Panc1 (cell line): ENCODE data around the gene DCLRE1B. TPM values are rescaled to one million over a fixed set of nuclear protein-coding genes. Genes with fewer than 3 reads are reported as not detected.

Experiments used
- ATAC-seq: fragments of 200-7000 bp; cut with Tn5 transposase; 2 replicates; pipeline ENCODE4 v1.9.1; 2020; ENCODE audit warnings: mild to moderate bottlenecking, moderate library complexity
- BruUV-seq: library from RNA; stranded (reverse); fragments of 400-500 nt; replicated peaks from 2 replicates; lab custom pipeline; 2021; lab: Mats Ljungman, UMichigan
- CTCF ChIA-PET: fragments of 300-600 bp; sonication (Branson Sonifier 250); formaldehyde crosslinking; loops from one replicate; lab custom pipeline; 2022; ENCODE audit warnings: antibody characterized with exemption; lab: Charles Lee
- POLR2A ChIA-PET: fragments of 300-600 bp; sonication (Branson Sonifier 250); formaldehyde crosslinking; loops from one replicate; lab custom pipeline; 2022; ENCODE audit warnings: antibody characterized with exemption; lab: Charles Lee
- DNase-seq: peaks from one replicate; pipeline ENCODE4 v3.0.0-alpha.2; 2010; ENCODE audit warnings: low read depth, low spot score
- H3K27ac ChIP-seq: 2 replicates; pipeline ENCODE4 v1.5.1; 2011; ENCODE audit warnings: mild to moderate bottlenecking, low read length, inconsistent platforms
- H3K27me3 ChIP-seq: fragments of 200-500 bp; sonication (Bioruptor generic); 2 replicates; pipeline ENCODE4 v1.6.0; 2014; ENCODE audit warnings: low read length, inconsistent platforms; ENCODE audit not compliant: control insufficient read depth, insufficient read depth
- H3K36me3 ChIP-seq: fragments of 200-500 bp; sonication (Bioruptor generic); 2 replicates; pipeline ENCODE4 v1.5.1; 2014; ENCODE audit warnings: inconsistent platforms, mild to moderate bottlenecking, low read length, moderate library complexity; ENCODE audit not compliant: control insufficient read depth, insufficient read depth
- H3K4me1 ChIP-seq: 2 replicates; pipeline ENCODE4 v1.5.1; 2011; ENCODE audit warnings: inconsistent platforms, mild to moderate bottlenecking, low read length, moderate library complexity; ENCODE audit not compliant: control insufficient read depth, insufficient read depth
- H3K4me3 ChIP-seq, 2 experiments: 2 replicates each; pipeline ENCODE4 v1.5.1; 2011 to 2012; ENCODE audit warnings: low read depth in 2 of 2, low read length in 2 of 2, mild to moderate bottlenecking in 2 of 2, inconsistent platforms in 1 of 2, moderate library complexity in 1 of 2
- H3K9me3 ChIP-seq: fragments of 200-500 bp; sonication (Bioruptor generic); 2 replicates; pipeline ENCODE4 v1.5.1; 2014; ENCODE audit warnings: low read depth, mild to moderate bottlenecking, inconsistent platforms, low read length, moderate library complexity; ENCODE audit not compliant: control insufficient read depth, insufficient read depth
- CTCF ChIP-seq: fragments of 450-650 bp; IDR thresholded peaks from 2 replicates; pipeline ENCODE4 v1.5.1; 2017; ENCODE audit warnings: mild to moderate bottlenecking
- POLR2AphosphoS5 ChIP-seq: IDR thresholded peaks from 2 replicates; pipeline ENCODE4 v1.6.1; 2012; ENCODE audit warnings: mild to moderate bottlenecking, low read depth, low read length, moderate library complexity
- REST ChIP-seq, 2 experiments: IDR thresholded peaks; 2 replicates each; pipeline ENCODE4 v1.6.1; 2011 to 2012; ENCODE audit warnings: low read depth in 2 of 2, control low read depth in 1 of 2, low read length in 1 of 2, mild to moderate bottlenecking in 1 of 2, moderate library complexity in 1 of 2; ENCODE audit not compliant: insufficient read depth in 1 of 2
- SIN3A ChIP-seq: IDR thresholded peaks from 2 replicates; pipeline ENCODE4 v1.6.1; 2012; ENCODE audit warnings: low read depth, mild to moderate bottlenecking, low read length, moderate library complexity, borderline replicate concordance; ENCODE audit not compliant: insufficient read depth
- TCF7L2 ChIP-seq: IDR thresholded peaks from 2 replicates; pipeline ENCODE4 v1.6.1; 2011; ENCODE audit warnings: mild to moderate bottlenecking, low read depth, low read length, inconsistent platforms
- in situ Hi-C: cut with HindIII; loops from 2 replicates; pipeline ENCODE4 v1.10.0; 2016; ENCODE audit warnings: low sequenced_read_pairs, low pct_unique_long_range_greater_than_20kb
- intact Hi-C: fragments of 100-400 bp; cut with micrococcal nuclease; formaldehyde crosslinking; loops from one replicate; pipeline ENCODE4 v1.10.0; 2022; ENCODE audit not compliant: unreplicated experiment
- total RNA-seq: library from RNA; stranded (reverse); gene quantifications from one replicate; pipeline ENCODE4 v1.2.1, GENCODE V29; 2021; ENCODE audit not compliant: unreplicated experiment

DCLRE1B gene
- total RNA-seq, 1 experiment from 2014 or later = 8.6 TPM

GRCh38 chr1:113918243-113918642 is 13.1 kb downstream of the DCLRE1B start:
- ATAC-seq (no peak), DNase-seq (no peak)
- Histone ChIP-seq H3K27ac (no peak overlapping the region), H3K4me1 (no peaks in the 10 kb centered on the region), H3K27me3 (no peaks in the 10 kb centered on the region; the same call in 1 of the 2 replicates), H3K36me3 (no peaks in the 10 kb centered on the region), H3K4me3 (no peak overlapping the region), H3K9me3 (no peaks in the 10 kb centered on the region)
- no TSS peak for BruUV-seq
- intact Hi-C loops (no loop called here), in situ Hi-C loops (no loop called here)
- CTCF ChIA-PET = no interaction called here
- POLR2A ChIA-PET = no interaction called here
- TF ChIP-seq SIN3A (no peak), CTCF (no peak), REST (IDR thresholded peaks at IDR 0.05; ENCODE audit: insufficient read depth in 1 of 2, low read depth in 2 of 2, low read length in 1 of 2) (no peak), TCF7L2 (no peak), POLR2AphosphoS5 (no peak)

GRCh38 chr1:113922957-113923356 is 17.8 kb downstream of the DCLRE1B start:
- in situ Hi-C loops = no loop called here
- no peaks in the 10 kb centered on the region for H3K36me3 ChIP-seq
- BruUV-seq = no TSS peak

More at GRCh38 chr1:113922957-113923356, 17.8 kb downstream of the DCLRE1B start:
- TF ChIP-seq SIN3A (no peak), POLR2AphosphoS5 (no peak), REST (IDR thresholded peaks at IDR 0.05; ENCODE audit: insufficient read depth in 1 of 2, low read depth in 2 of 2, low read length in 1 of 2) (no peak), CTCF (no peak), TCF7L2 (no peak)
- H3K27ac ChIP-seq = no peak overlapping the region
- H3K9me3 ChIP-seq = no peaks in the 10 kb centered on the region
- H3K4me3 ChIP-seq = no peak overlapping the region
- intact Hi-C loops = no loop called here
- POLR2A ChIA-PET = no interaction called here
- no peaks in the 10 kb centered on the region for H3K4me1 ChIP-seq
- DNase-seq (no peak), ATAC-seq (no peak)
- H3K27me3 ChIP-seq = no peaks in the 10 kb centered on the region; the same call in 1 of the 2 replicates
- CTCF ChIA-PET = no interaction called here
